ENCODE results near the gene RAF1.
"Not testable (repeated sequence)": the region's sequence is repeated elsewhere in the genome, so short reads cannot be mapped to it uniquely, and the experiment has no call there.

RAF1 gene

DNA sequence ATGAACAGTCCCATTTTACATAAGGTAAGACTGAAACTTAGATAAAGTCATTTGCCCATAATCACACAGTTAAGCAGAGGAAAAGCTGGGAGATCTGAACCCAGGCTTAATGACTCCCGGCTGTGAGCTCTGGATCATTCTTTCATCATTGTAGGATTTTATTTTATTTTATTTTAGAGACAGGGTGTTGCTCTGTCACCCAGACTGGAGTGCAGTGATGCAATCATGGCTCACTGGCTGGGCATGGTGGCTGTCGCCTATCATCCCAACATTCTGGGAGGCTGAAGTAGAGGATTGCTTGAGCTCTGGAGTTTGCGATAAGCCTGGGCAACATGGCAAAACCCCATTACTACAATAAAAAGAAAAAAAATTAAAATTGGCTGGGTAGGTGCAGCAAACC is 31.2 kb upstream of the RAF1 start:
- Histone ChIP-seq H3K27ac (ENCODE audit: low read depth, low read length) (no peak overlapping the region), H3K4me1 (ENCODE audit: control insufficient read depth, insufficient read depth, low read length) (no peaks in the 10 kb centered on the region), H3K36me3 (ENCODE audit: control insufficient read depth, insufficient read depth, low read length) (no peaks in the 10 kb centered on the region), H3K9ac (ENCODE audit: low read length) (no peak overlapping the region), H3K27me3 (ENCODE audit: control insufficient read depth, insufficient read depth, low read length) (no peaks in the 10 kb centered on the region), H3K4me3 (ENCODE audit: low read length) (no peak overlapping the region)

DNA sequence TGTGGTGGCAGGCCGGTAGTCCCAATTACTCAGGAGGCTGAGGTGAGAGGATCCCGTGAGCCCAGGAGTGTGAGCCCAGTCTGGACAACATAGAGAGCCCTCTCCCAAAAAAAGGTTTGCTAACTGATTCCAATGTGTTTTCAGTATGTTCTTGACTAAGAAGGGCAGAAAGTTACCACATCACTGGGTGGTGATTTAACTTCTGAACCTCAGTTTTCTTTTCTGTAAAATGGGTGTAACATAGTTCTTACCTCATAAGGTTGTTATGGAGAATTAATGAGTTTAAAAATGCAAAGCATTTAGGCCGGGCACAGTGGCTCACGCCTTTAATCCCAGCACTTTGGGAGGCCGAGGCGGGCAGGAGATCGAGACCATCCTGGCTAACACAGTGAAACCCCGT is 28.5 kb upstream of the RAF1 start:
- H3K27ac ChIP-seq (ENCODE audit: low read depth, low read length): no peak overlapping the region
- no peak overlapping the region for H3K4me3 ChIP-seq (ENCODE audit: low read length)
- no peak overlapping the region for H3K9ac ChIP-seq (ENCODE audit: low read length)
- no peaks in the 10 kb centered on the region for H3K36me3 ChIP-seq (ENCODE audit: control insufficient read depth, insufficient read depth, low read length)
- no peaks in the 10 kb centered on the region for H3K4me1 ChIP-seq (ENCODE audit: control insufficient read depth, insufficient read depth, low read length)
- no peaks in the 10 kb centered on the region for H3K27me3 ChIP-seq (ENCODE audit: control insufficient read depth, insufficient read depth, low read length)

DNA sequence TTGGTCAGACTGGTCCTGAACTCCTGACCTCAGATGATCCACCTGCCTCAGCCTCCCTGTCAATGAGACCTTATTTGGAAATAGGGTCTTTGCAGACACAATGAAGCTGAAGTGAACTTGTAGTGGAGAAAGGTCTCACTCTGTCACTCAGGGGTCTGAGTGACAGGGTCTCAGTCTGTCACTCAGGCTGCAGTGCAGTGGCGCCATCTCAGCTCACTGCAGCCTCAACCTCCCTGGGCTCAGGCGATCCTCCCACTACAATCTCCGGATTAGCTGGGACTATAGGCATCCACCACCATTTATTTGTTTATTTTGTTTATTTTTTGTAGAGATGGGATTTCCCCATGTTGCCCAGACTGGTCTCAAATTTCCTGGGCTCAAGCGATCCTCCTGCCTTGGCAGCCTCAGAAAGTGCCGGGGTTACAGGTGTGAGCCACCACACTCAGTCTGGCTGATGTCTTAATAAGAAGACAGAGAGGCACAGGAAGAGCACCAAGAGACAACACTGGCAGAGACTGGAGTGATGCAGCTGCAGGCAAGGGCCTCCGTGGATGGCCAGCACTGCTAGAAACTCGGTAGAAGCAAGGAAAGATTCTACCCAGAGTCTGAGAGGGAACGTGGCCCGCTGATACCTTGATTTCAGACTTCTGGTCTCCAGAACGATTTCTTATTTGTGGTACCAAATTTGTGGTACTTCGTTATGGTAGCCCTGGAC is 26.2 kb upstream of the RAF1 start:
- Histone ChIP-seq H3K27ac (ENCODE audit: low read depth, low read length) (no peak overlapping the region), H3K27me3 (ENCODE audit: control insufficient read depth, insufficient read depth, low read length) (no peaks in the 10 kb centered on the region), H3K4me1 (ENCODE audit: control insufficient read depth, insufficient read depth, low read length) (no peaks in the 10 kb centered on the region), H3K36me3 (ENCODE audit: control insufficient read depth, insufficient read depth, low read length) (no peaks in the 10 kb centered on the region), H3K9ac (ENCODE audit: low read length) (no peak overlapping the region), H3K4me3 (ENCODE audit: low read length) (no peak overlapping the region)

DNA sequence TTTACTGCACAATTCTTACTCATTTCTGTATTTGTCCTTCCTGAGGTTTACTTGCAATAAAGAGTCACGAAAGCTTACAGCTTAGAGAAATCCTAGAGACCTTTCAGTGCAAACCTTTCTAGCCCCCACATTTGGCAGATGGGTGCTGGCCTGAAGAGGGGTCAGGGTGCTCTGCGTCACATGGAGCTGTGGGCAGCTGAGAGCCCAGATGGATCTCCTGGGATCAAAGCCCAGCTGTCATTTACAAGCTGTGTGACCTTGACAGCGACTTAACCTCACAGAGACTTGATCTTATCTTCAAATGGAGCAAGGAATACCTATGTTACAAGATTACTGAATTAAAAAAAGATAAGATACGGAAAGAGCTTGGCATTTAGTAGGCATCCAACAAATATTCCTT is 24.0 kb upstream of the RAF1 start:
- H3K9ac ChIP-seq (ENCODE audit: low read length): no peak overlapping the region
- no peaks in the 10 kb centered on the region for H3K27me3 ChIP-seq (ENCODE audit: control insufficient read depth, insufficient read depth, low read length)
- no peaks in the 10 kb centered on the region for H3K4me1 ChIP-seq (ENCODE audit: control insufficient read depth, insufficient read depth, low read length)
- no peak overlapping the region for H3K27ac ChIP-seq (ENCODE audit: low read depth, low read length)
- H3K36me3 ChIP-seq (ENCODE audit: control insufficient read depth, insufficient read depth, low read length): no peaks in the 10 kb centered on the region
- H3K4me3 ChIP-seq (ENCODE audit: low read length): no peak overlapping the region

DNA sequence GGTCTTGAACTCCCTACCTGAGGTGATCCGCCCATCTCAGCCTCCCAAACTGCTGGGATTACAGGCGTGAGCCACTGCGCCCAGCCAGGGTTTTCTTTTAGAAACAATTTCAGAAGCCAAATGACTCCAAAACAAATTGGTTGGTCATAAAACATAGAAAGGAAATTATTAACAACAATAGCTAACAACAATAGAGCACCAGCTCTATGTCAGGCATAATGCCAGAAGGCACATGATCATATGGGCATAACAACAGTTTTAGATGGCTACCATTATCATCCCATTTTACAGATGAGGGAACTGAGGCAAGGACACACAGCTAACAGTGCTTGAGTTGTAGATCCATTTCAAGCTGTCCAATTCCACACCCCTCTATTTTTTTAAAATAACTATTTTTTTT is 22.2 kb upstream of the RAF1 start:
- no peak overlapping the region for H3K9ac ChIP-seq (ENCODE audit: low read length)

DNA sequence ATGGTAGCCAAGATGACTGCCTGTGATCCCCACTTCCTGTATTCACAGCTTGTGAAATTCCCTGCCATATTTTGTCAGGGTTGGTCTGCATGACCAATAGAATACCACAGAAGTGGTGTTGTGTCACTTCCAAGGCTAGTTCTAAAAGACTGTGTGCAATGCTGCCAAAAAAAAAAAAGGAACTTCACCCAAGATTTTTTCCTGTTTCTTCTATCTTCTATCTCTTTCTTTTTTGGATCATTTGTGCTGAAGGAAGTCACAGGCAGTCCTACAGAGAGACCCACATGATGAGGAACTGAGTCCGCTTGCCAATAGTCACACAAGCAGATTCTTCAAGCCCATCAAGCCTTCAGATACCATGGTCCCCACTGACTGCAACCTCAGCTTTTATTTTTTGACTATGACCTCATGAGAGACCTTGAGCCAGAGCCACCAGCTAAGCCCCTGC is 18.1 kb upstream of the RAF1 start:
- Histone ChIP-seq H3K27ac (ENCODE audit: low read depth, low read length) (no peak overlapping the region), H3K27me3 (ENCODE audit: control insufficient read depth, insufficient read depth, low read length) (no peaks in the 10 kb centered on the region), H3K9ac (ENCODE audit: low read length) (no peak overlapping the region), H3K4me1 (ENCODE audit: control insufficient read depth, insufficient read depth, low read length) (no peaks in the 10 kb centered on the region), H3K36me3 (ENCODE audit: control insufficient read depth, insufficient read depth, low read length) (no peaks in the 10 kb centered on the region), H3K4me3 (ENCODE audit: low read length) (no peak overlapping the region)

More for the DNA sequence above, 22.2 kb upstream of the RAF1 start:
- Histone ChIP-seq H3K4me3 (ENCODE audit: low read length) (no peak overlapping the region), H3K36me3 (ENCODE audit: control insufficient read depth, insufficient read depth, low read length) (no peaks in the 10 kb centered on the region), H3K27ac (ENCODE audit: low read depth, low read length) (no peak overlapping the region), H3K27me3 (ENCODE audit: control insufficient read depth, insufficient read depth, low read length) (no peaks in the 10 kb centered on the region), H3K4me1 (ENCODE audit: control insufficient read depth, insufficient read depth, low read length) (no peaks in the 10 kb centered on the region)

DNA sequence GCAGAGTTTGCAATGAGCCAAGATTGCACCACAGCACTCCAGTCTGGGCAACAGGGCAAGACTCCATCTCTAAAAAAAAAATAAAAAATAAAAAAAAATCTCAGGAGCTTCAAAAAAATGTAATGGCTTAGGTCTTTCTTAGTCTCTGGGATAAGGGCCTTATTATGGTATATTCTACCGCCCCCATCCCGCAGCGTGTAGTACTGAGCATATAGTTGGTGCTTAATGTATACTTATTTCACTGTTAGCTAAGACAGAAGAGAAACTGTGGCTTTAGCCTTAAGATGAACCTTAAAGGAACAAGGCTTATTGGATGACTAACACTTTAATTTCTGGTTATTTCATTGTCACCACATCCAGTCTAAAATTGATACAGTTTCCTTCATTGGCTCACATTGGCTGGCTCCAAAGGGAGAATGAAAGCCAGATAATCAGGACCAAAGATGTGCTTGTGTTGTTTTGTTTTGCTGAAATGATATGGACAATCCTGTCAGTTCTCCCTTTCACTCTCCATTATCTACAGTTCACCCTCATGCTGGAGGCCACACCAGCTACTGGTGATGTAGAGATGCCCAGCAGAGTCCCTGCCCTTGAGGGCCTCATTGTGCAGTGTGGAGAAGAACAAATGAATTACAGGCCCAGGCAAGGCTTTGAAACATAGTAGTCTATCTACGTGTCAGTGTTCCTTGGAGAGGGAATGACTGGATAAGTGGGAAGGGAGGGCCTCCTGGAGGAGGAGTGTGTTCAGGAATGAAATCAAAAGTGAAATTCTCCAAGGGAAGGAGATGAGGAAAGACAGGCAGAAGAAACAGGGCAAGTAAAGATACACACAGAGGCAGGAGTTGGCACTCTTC is 17.4 kb upstream of the RAF1 start:
- no peak overlapping the region for H3K27ac ChIP-seq (ENCODE audit: low read depth, low read length)

DNA sequence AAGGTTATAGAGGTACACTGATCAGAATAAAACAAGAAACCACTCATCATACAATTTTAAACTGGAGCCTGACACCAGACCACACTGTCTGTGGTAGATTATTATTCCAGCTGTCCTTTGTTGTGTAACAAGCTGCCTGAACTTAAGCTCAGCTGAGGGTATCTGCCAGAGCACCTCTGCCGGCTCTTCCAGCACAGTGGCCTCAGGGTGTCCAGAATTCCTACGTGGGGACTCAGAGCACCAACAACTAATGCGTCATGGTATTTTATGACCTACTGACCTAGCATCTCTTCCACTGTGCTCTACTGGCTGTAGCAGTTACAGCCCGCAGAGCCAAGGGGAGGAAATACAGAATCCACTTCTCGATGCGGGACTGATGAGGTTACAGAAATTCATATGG is 15.6 kb upstream of the RAF1 start:
- Histone ChIP-seq H3K4me3 (ENCODE audit: low read length) (no peak overlapping the region), H3K36me3 (ENCODE audit: control insufficient read depth, insufficient read depth, low read length) (no peaks in the 10 kb centered on the region), H3K9ac (ENCODE audit: low read length) (no peak overlapping the region), H3K27me3 (ENCODE audit: control insufficient read depth, insufficient read depth, low read length) (no peaks in the 10 kb centered on the region), H3K27ac (ENCODE audit: low read depth, low read length) (no peak overlapping the region), H3K4me1 (ENCODE audit: control insufficient read depth, insufficient read depth, low read length) (no peaks in the 10 kb centered on the region)

More for the DNA sequence above, 17.4 kb upstream of the RAF1 start:
- Histone ChIP-seq H3K4me1 (ENCODE audit: control insufficient read depth, insufficient read depth, low read length) (no peaks in the 10 kb centered on the region), H3K27me3 (ENCODE audit: control insufficient read depth, insufficient read depth, low read length) (no peaks in the 10 kb centered on the region), H3K36me3 (ENCODE audit: control insufficient read depth, insufficient read depth, low read length) (no peaks in the 10 kb centered on the region), H3K4me3 (ENCODE audit: low read length) (no peak overlapping the region), H3K9ac (ENCODE audit: low read length) (no peak overlapping the region)

DNA sequence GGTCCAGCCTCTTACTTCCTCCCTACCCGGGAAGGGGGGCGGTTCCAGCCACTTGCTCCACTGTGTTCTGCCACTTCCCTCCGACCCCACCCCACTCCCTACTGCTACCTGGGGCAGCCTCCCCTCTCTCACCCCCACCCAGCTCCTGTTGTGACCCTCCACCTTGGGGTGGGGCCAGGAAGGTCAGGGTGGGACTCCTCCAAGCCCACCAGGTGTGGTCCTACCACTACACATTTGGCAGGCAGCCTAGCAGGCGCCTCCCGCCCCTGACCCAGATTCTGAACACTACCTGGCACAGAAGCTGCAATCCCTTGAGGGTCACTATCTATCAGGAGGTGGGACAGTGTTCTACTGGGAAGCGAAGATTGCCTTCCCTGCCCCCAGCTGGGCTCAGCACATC is 13.7 kb upstream of the RAF1 start:
- Histone ChIP-seq H3K36me3 (ENCODE audit: control insufficient read depth, insufficient read depth, low read length) (no peaks in the 10 kb centered on the region), H3K27ac (ENCODE audit: low read depth, low read length) (no peak overlapping the region), H3K4me3 (ENCODE audit: low read length) (no peak overlapping the region), H3K9ac (ENCODE audit: low read length) (no peak overlapping the region), H3K27me3 (ENCODE audit: control insufficient read depth, insufficient read depth, low read length) (no peaks in the 10 kb centered on the region), H3K4me1 (ENCODE audit: control insufficient read depth, insufficient read depth, low read length) (no peaks in the 10 kb centered on the region)

DNA sequence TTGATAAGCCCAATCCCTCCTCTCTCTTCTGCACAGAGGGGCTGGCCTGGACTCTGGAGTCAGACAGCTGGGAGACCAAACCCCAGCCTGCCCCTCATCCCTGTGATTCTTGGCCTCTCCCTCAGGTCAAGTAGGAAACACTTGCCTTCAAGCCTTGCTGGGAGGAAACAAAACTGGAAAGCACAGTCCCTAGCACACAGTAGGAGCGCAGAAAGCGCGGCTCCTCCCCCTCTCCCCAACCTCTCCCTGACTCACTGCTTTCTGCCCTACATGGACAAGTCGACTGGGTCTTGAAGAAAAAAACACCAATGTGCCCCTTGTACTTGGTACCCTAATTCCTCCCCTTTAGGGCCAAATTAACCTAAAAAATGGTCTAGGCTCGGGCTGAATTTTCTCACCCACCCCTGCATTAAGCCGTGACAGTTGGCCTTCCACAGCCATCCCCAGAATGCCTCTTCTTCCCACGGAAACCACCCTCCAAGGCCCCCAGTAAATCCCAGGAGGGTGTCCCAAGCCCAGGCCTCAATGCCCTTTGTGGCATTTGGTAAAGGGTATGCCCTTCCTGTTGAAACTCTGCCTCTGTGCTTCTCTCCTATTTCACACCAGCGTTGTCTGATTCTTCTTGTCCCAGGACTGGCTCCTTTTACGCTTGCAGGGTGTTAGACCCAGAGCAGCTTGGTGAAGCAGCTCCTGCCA is 11.3 kb upstream of the RAF1 start:
- H3K27ac ChIP-seq (ENCODE audit: low read depth, low read length): no peak overlapping the region
- H3K4me1 ChIP-seq (ENCODE audit: control insufficient read depth, insufficient read depth, low read length): no peaks in the 10 kb centered on the region
- H3K9ac ChIP-seq (ENCODE audit: low read length): no peak overlapping the region
- H3K27me3 ChIP-seq (ENCODE audit: control insufficient read depth, insufficient read depth, low read length): no peaks in the 10 kb centered on the region
- H3K4me3 ChIP-seq (ENCODE audit: low read length): no peak overlapping the region
- no peaks in the 10 kb centered on the region for H3K36me3 ChIP-seq (ENCODE audit: control insufficient read depth, insufficient read depth, low read length)

DNA sequence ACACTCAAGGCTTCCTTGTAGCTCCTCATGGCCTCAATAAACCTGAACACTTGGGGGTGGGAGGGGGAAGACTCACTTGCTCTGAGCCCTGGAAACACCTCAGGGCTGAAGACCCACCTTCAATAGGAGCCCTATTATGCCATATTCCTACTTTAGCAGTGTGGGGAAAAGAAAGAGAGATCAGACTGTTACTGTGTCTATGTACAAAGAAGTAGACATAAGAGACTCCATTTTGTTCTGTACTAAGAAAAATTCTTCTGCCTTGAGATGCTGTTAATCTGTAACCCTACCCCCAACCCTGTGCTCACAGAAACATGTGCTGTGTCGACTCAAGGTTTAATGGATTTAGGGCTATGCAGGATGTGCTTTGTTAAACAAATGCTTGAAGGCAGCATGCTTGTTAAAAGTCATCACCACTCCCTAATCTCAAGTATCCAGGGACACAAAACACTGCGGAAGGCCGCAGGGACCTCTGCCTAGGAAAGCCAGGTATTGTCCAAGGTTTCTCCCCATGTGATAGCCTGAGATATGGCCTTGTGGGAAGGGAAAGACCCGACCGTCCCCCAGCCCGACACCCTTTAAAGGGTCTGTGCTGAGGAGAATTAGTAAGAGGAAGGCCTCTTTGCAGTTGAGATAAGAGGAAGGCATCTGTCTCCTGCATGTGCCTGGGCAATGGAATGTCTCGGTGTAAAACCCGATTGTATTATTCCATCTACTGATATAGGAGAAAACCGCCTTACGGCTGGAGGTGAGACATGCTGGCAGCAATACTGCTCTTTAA is 10.2 kb upstream of the RAF1 start:
- H3K27ac ChIP-seq (ENCODE audit: low read depth, low read length); H3K36me3 ChIP-seq (ENCODE audit: control insufficient read depth, insufficient read depth, low read length); H3K4me1 ChIP-seq (ENCODE audit: control insufficient read depth, insufficient read depth, low read length); H3K4me3 ChIP-seq (ENCODE audit: low read length); H3K9ac ChIP-seq (ENCODE audit: low read length); H3K27me3 ChIP-seq (ENCODE audit: control insufficient read depth, insufficient read depth, low read length): not testable (repeated sequence)

DNA sequence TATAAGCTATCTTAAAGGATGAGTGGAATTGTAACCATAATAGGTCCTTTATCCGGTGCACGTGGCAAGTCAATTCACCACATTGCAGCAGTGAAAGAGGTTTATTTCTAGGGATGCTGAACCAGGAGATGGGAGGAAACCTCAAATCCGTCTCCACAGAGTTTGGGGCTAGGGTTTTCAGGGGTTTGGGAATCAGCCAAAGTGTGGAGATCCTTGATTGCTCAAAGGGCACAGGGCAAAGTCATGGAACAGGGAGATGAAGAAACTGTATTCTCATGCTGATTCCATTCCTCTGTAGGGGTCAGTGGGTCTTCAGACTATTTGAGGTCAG is 7.2 kb upstream of the RAF1 start:
- Histone ChIP-seq H3K27me3 (ENCODE audit: control insufficient read depth, insufficient read depth, low read length) (no peaks in the 10 kb centered on the region), H3K36me3 (ENCODE audit: control insufficient read depth, insufficient read depth, low read length) (no peaks in the 10 kb centered on the region), H3K4me1 (ENCODE audit: control insufficient read depth, insufficient read depth, low read length) (no peaks in the 10 kb centered on the region), H3K9ac (ENCODE audit: low read length) (no peak overlapping the region), H3K27ac (ENCODE audit: low read depth, low read length) (no peak overlapping the region), H3K4me3 (ENCODE audit: low read length) (no peak overlapping the region)
